Astrocyte (in vitro differentiated cells and primary cell): Measurements from ENCODE around the gene ARL6IP4.

Experiments
- EZH2 ChIP-seq: IDR thresholded peaks from 2 replicates; pipeline ENCODE4 v1.6.1; 2012; ENCODE audit warnings: mild to moderate bottlenecking, low read length, inconsistent platforms; ENCODE audit not compliant: insufficient read depth
- TF ChIP-seq, protein P1 (sequence below): IDR thresholded peaks from 2 replicates; pipeline ENCODE4 v1.5.1; 2011; ENCODE audit warnings: low read depth, mild to moderate bottlenecking, inconsistent platforms, low read length, moderate library complexity; ENCODE audit not compliant: insufficient read depth

DNA sequence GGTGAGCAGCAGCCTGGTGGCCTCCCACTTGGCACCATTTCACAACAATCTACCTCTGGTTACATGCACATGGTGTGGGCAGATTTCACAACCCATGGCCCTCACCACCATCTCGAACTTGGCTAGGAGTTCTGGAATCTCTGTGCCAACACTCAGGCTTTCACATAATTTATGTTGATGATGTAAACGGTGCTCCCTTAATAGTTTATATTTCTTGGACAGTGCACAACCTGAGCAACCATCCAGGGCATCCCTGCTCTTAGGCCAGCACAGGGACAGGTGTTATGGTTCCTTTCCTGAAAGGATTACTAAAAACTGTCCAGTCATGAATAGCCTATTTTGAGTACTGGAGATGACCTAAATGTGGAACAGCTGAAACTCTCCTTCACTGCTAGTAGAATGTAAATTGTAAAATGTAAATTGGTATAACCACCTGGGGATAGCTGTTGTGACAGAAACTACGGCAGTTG lies 42.8 kb upstream of the ARL6IP4 start:
- TF ChIP-seq, protein P1, sequence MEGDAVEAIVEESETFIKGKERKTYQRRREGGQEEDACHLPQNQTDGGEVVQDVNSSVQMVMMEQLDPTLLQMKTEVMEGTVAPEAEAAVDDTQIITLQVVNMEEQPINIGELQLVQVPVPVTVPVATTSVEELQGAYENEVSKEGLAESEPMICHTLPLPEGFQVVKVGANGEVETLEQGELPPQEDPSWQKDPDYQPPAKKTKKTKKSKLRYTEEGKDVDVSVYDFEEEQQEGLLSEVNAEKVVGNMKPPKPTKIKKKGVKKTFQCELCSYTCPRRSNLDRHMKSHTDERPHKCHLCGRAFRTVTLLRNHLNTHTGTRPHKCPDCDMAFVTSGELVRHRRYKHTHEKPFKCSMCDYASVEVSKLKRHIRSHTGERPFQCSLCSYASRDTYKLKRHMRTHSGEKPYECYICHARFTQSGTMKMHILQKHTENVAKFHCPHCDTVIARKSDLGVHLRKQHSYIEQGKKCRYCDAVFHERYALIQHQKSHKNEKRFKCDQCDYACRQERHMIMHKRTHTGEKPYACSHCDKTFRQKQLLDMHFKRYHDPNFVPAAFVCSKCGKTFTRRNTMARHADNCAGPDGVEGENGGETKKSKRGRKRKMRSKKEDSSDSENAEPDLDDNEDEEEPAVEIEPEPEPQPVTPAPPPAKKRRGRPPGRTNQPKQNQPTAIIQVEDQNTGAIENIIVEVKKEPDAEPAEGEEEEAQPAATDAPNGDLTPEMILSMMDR: no peak
- no peak for TF ChIP-seq EZH2
